ENCODE data around the gene JAK2. TPM values are rescaled to one million over a fixed set of nuclear protein-coding genes. Genes with fewer than 3 reads are reported as not detected.
"Not testable (repeated sequence)": the region's sequence is repeated elsewhere in the genome, so short reads cannot be mapped to it uniquely, and the experiment has no call there.

JAK2 gene
- total RNA-seq, 4 donors from 2014 or later: 13.9 to 17.8 (median 14.3) TPM

- peaks cover 0 to 6% of the 10 kb centered on the region in 2 donors for H3K4me1 ChIP-seq
- no peaks in the 10 kb centered on the region for H3K27me3 ChIP-seq
- H3K36me3 ChIP-seq: no peaks in the 10 kb centered on the region
- H3K4me3 ChIP-seq (replicated peaks in 1 of 3): no peak overlapping the region
- no peaks in the 10 kb centered on the region for H3K9me3 ChIP-seq
- TF ChIP-seq CTCF (IDR thresholded peaks at IDR 0.05) (no peak), POLR2A (IDR thresholded peaks at IDR 0.05) (no peak)
- no peak for DNase-seq
- intact Hi-C loops (cut with DNase I): no loop called here
- H3K27ac ChIP-seq: no peak overlapping the region
Observed at GRCh38 chr9:5013374-5013773, 28.3 kb downstream of the JAK2 start.

- intact Hi-C loops (cut with DNase I): no loop called here
- Histone ChIP-seq H3K36me3 (no peaks in the 10 kb centered on the region), H3K4me3 (replicated peaks in 1 of 3) (no peak overlapping the region), H3K27me3 (no peaks in the 10 kb centered on the region), H3K4me1 (peaks cover 0 to 6% of the 10 kb centered on the region in 2 donors), H3K9me3 (no peaks in the 10 kb centered on the region), H3K27ac (no peak overlapping the region)
- WGBS, 2 donors: 80% methylated on average over 5 of the region's 5 CpGs
- TF ChIP-seq POLR2A (IDR thresholded peaks at IDR 0.05) (no peak), CTCF (IDR thresholded peaks at IDR 0.05) (no peak)
- DNase-seq: no peak
Observed at GRCh38 chr9:5015934-5016333, 30.9 kb downstream of the JAK2 start.

GRCh38 chr9:5025416-5025815 is 40.3 kb downstream of the JAK2 start:
- 91 to 94% methylated on average over 3 of the region's 3 CpGs for WGBS, 2 donors

GRCh38 chr9:5031941-5032340 is 46.9 kb downstream of the JAK2 start:
- H3K4me3 ChIP-seq (replicated peaks in 1 of 3); H3K27ac ChIP-seq; H3K4me1 ChIP-seq; H3K27me3 ChIP-seq; H3K36me3 ChIP-seq; H3K9me3 ChIP-seq; intact Hi-C loops (cut with DNase I); DNase-seq: not testable (repeated sequence)
- 96 to 97% methylated on average over 19 of the region's 19 CpGs for WGBS, 2 donors

More at GRCh38 chr9:5025416-5025815, 40.3 kb downstream of the JAK2 start:
- no peak overlapping the region for H3K4me3 ChIP-seq (replicated peaks in 1 of 3)
- H3K36me3 ChIP-seq: peaks cover 3 to 4% of the 10 kb centered on the region in 2 donors
- TF ChIP-seq CTCF (IDR thresholded peaks at IDR 0.05): no peak
- no peak for TF ChIP-seq POLR2A (IDR thresholded peaks at IDR 0.05)
- no peaks in the 10 kb centered on the region for H3K4me1 ChIP-seq
- no peak overlapping the region for H3K27ac ChIP-seq
- no peaks in the 10 kb centered on the region for H3K9me3 ChIP-seq
- intact Hi-C loops (cut with DNase I): no loop called here
- DNase-seq: no peak
- H3K27me3 ChIP-seq: no peaks in the 10 kb centered on the region

GRCh38 chr9:5040730-5041389 is 55.8 kb downstream of the JAK2 start:
- Histone ChIP-seq H3K4me1 (no peaks in the 10 kb centered on the region), H3K4me3 (replicated peaks in 1 of 3) (no peak overlapping the region), H3K9me3 (no peaks in the 10 kb centered on the region), H3K27me3 (no peaks in the 10 kb centered on the region), H3K36me3 (peaks cover 6 to 7% of the 10 kb centered on the region in 2 donors), H3K27ac (no peak overlapping the region)
- TF ChIP-seq CTCF (IDR thresholded peaks at IDR 0.05) (no peak), POLR2A (IDR thresholded peaks at IDR 0.05) (no peak)
- DNase-seq: no peak
- 95 to 96% methylated on average over 40 to 43 of the region's 47 CpGs for WGBS, 2 donors
- intact Hi-C loops (cut with DNase I): no loop called here
